Upper lobe of left lung (tissue), 4 donors: Measurements from ENCODE around the gene RHBG.

Experiments
- EP300 ChIP-seq, 4 donors: sonication (generic); formaldehyde crosslinking; IDR thresholded peaks; one replicate each; pipeline ENCODE4 v1.5.1; 2017; ENCODE audit warnings: antibody characterized with exemption in 4 of 4, control low read depth in 2 of 4
- POLR2A ChIP-seq, 4 donors: fragments of 450-650 bp; IDR thresholded peaks; one replicate each; pipeline ENCODE4 v1.5.1; 2016 to 2017; ENCODE audit warnings: antibody characterized with exemption in 4 of 4, mild to moderate bottlenecking in 2 of 4
- POLR2AphosphoS5 ChIP-seq, 2 donors: sonication (generic); formaldehyde crosslinking; IDR thresholded peaks; one replicate each; pipeline ENCODE4 v1.5.1; 2017; ENCODE audit warnings: antibody characterized with exemption in 2 of 2
- TF ChIP-seq, protein P1 (sequence below), 6 experiments: fragments of 450-650 bp in 4 of 6; fragments of 200-600 bp in 2 of 6; sonication (generic) in 2 of 6; IDR thresholded peaks; one replicate each; pipeline ENCODE4 v1.5.1; 2016 to 2019; ENCODE audit warnings: antibody characterized with exemption in 6 of 6

DNA sequence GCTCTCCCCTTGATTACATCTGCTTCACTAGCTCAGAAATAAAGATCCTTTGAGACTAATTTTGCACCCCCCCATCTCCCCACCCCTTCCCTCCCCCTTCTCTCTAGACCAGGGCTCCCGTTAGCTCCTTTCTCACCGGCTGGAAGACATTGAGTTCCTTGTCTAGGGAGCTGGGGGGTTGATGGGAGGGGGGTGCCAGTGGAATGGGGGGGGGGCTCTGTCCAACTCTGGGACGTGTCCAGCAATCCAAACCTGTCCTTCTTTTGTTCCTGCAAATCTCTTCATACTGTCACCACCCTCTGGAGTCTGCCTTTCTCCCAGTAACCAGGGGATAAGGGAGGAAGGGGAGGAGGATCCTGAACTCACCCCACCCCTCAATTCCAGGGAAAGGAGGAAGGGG is 61.9 kb downstream of the RHBG start:
- TF ChIP-seq, protein P1, sequence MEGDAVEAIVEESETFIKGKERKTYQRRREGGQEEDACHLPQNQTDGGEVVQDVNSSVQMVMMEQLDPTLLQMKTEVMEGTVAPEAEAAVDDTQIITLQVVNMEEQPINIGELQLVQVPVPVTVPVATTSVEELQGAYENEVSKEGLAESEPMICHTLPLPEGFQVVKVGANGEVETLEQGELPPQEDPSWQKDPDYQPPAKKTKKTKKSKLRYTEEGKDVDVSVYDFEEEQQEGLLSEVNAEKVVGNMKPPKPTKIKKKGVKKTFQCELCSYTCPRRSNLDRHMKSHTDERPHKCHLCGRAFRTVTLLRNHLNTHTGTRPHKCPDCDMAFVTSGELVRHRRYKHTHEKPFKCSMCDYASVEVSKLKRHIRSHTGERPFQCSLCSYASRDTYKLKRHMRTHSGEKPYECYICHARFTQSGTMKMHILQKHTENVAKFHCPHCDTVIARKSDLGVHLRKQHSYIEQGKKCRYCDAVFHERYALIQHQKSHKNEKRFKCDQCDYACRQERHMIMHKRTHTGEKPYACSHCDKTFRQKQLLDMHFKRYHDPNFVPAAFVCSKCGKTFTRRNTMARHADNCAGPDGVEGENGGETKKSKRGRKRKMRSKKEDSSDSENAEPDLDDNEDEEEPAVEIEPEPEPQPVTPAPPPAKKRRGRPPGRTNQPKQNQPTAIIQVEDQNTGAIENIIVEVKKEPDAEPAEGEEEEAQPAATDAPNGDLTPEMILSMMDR (IDR thresholded peaks at IDR 0.05): no peak
- no peak for TF ChIP-seq POLR2AphosphoS5 (IDR thresholded peaks at IDR 0.05)
- no peak for TF ChIP-seq POLR2A (IDR thresholded peaks at IDR 0.05)
- no peak for TF ChIP-seq EP300 (IDR thresholded peaks at IDR 0.05)
